Cerebellar cortex (tissue), 1 donor: Measurements from ENCODE around the gene RPTOR.
"Not testable (repeated sequence)": the region's sequence is repeated elsewhere in the genome, so short reads cannot be mapped to it uniquely, and the experiment has no call there.

ENCODE experiments used
- DNase-seq: peaks from one replicate; pipeline ENCODE4 v3.0.0-alpha.2; 2015; ENCODE audit warnings: low spot score

Gene RPTOR

DNA sequence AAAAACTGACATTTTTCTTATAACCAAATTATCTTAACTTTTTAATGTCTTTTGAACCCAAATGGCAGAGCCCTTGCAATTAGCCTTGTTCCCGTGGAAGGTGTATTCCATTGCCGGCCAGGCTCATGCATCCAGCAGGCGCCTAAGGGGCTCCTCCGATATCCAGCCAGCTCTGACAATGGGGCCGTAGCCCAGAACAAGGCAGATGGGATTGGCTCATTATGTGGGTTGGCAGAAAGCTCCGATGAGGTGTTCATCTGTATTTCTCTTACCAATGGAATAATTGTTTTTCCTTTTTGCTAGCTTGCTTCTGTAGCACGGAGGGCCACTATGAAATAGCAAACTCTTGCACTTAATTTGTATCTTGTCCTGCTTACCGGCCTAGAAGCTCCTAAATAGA lies 238.8 kb downstream of the RPTOR start:
- no peak for DNase-seq

DNA sequence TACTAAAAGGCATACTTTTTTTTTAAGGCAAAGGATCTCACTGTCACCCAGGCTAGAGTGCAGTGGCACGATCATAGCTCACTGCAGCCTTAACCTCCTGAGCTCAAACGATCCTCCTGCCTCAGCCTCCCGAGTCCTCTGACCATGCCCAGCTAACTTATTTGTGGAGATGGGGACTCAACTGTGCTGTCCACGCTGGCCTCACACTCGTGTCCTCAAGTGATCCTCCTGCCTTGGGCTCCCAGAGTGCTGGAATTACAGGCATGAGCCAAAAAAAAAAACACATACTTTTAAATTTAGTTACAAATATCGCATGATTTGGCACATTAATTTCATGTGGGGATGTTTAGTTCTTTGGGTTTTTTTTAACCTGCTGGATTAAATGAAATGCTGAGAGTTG lies 239.3 kb downstream of the RPTOR start:
- no peak for DNase-seq

- peak; percentile 44 for DNase-seq
These were observed 241.0 kb downstream of the RPTOR start for GRCh38 chr17:80785477-80786178.

- no peak for DNase-seq
These were observed 241.8 kb downstream of the RPTOR start for GRCh38 chr17:80786470-80786869.

- DNase-seq, result no peak
These were observed 242.2 kb downstream of the RPTOR start for GRCh38 chr17:80786887-80787286.

- DNase-seq, result no peak
These were observed 243.2 kb downstream of the RPTOR start for GRCh38 chr17:80787881-80788280.

- DNase-seq, result no peak
These were observed 244.8 kb downstream of the RPTOR start for GRCh38 chr17:80789356-80789902.

GRCh38 chr17:80790021-80790765 lies 245.6 kb downstream of the RPTOR start:
- no peak for DNase-seq

DNA sequence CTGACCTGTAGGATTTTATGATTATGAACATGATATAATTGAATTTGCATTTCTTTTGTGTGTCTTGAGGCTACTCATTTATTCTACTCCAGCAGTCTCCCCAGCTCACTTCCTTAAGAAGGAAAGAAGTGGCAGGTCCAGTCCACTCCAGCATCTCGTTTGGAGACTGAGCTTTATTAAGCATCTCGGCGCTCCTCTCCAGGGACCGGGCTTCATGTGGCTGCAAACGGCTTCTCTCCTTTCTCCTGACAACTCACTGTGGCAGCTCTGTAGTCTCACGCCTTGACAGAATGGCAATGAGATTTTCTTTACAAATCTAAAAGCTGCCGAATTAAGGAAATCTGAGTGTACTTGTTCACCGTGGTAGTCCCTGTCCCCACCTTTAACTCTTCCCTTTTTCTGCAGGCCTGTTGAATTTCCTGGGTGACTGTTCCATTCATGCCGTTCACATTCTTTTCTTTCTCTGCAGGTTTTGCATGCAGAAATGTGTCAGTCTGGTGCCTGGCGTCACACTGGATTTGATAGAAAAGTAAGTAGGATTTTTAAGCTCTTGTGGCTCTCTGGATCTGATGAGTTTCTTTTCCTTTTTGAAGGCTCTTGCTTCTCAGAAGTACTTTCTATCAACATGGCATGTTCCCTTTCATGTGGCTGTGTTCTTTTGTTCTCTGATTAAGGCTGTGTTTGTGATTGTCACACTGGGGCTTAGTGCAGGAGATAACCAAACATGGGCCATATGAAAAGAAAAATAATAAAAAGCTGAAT lies 246.5 kb downstream of the RPTOR start:
- DNase-seq, result no peak

- DNase-seq, result no peak
These were observed 247.2 kb downstream of the RPTOR start for GRCh38 chr17:80791758-80792284.

DNA sequence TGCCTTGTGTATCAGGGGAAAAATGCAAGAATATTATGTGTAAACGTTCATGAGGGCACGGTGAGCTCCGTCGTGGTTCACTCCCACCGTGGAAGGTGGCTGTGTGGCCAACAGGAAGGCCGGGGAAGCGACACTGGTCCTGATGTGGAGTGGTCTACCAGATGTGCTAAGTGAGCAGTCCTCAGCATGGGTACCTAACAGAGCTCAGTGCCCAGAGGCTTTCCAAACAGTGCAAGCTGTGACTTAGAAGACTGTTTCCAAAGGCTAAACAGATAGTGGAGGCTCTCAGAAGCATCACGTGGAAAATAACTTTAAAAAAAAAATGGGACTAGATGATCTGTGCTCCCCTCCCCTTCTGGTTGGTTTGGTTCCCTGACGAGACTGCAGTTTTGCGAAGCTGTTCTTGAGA lies 247.7 kb downstream of the RPTOR start:
- no peak for DNase-seq

DNA sequence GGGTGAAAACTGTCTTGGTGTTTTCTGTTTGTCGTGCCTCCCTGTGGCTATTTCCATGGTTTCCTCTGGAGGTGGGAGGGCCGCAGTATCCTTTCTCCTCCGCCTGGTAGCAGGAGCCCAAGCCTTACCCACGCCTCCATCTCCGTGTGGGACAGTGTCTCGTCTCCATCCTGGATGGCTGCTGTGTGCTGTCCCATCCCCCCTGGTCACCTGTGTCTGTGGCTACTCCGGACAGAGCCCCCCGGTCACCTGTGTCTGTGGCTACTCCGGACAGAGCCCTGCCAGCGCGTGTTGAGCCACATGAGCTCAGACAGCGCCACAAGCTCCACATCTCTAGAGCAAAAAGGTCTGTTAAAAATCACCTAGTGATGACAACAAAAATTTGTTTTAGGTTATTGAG lies 248.8 kb downstream of the RPTOR start:
- no peak for DNase-seq

DNA sequence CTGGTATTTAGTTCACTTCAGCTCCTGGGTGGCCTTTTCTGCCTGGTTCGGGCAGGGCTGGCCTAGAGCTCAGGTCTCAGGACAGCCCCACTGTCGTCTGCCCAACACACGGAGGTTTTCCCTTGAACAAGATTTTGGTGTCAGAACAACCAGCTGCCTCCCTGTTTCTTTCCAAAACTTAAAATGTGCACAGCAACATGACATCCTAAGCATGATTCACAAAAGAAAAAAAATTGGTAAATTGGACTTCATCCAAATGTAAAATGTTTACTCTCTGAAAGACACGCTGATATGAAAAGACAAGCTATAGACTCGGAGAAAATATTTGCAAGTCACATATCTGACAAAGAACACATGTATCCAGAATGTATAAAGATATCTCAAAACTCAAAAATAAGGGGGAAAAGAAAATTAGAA lies 249.2 kb downstream of the RPTOR start:
- no peak for DNase-seq

- DNase-seq, result no peak
These were observed 249.8 kb downstream of the RPTOR start for GRCh38 chr17:80794281-80795089.

GRCh38 chr17:80795090-80795580 lies 250.5 kb downstream of the RPTOR start:
- no peak for DNase-seq

DNA sequence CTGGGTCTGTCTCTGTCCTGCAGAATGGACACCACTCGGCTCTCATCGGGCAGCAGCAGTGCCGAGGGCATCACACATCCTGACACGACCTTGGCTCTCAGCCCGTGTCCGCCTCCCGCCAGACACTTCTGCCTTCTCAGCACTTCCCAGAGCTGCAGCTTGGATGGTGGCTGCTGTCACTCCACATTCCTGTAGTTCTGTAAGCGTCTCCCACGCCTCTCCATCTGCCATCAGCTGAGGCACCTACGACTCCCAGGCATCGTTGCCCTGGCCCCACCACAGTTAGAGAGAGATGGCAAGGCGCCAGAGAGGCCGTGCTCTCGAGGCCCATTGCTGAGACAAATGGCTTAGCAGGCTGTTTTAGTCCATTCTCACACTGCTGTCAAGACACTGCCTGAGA lies 251.1 kb downstream of the RPTOR start:
- DNase-seq, result peak; percentile 82

DNA sequence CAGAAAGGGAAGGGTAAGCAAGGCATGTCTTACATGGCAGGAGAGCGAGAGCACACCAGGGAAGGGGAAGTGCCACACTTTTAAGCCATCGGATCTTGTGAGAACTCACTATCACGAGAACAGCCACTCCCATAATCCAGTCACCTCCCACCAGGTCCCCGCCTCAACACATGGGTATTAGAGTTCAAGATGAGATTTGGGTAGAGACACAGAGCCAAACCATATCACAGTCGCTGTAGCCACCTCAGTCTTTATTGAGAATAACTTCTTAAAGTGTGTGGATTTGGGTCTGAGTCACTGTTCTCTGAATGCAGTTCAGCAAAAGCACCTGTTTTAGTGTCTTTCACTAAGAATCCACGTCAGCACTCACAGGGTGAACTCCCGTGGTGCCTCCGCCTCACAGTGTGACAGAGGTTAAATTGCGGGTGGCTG lies 251.8 kb downstream of the RPTOR start:
- no peak for DNase-seq

DNA sequence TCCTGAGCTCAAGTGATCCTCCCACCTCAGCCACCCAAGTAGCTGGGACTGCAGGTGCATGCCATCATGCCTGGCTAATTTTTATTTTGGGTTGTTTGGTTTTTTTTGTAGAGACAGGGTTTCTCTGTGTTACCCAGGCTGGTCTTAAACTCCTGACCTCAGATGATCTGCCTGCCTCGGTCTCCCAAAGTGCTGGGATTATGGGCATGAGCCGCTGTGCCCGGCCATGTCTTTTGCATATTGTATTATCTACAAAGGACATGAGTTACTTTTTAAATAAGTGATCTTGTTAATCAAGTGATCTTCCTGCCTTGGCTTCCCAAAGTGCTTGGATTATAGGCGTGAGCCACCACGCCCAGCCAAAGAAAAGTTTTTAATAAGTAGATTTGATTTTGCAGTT lies 252.6 kb downstream of the RPTOR start:
- DNase-seq, result not testable (repeated sequence)

- no peak for DNase-seq
These were observed 253.3 kb downstream of the RPTOR start for GRCh38 chr17:80797741-80798594.
